ENCODE measurements around the gene TLE4. TPM values are rescaled to one million over a fixed set of nuclear protein-coding genes. Genes with fewer than 3 reads are reported as not detected.
"Not testable (repeated sequence)": the region's sequence is repeated elsewhere in the genome, so short reads cannot be mapped to it uniquely, and the experiment has no call there.

TLE4 gene
- total and polyA plus RNA-seq, 2 donors (not counting 1 experiment from before 2014, with no cell fraction given) = 34.7 to 57.3 TPM

DNA sequence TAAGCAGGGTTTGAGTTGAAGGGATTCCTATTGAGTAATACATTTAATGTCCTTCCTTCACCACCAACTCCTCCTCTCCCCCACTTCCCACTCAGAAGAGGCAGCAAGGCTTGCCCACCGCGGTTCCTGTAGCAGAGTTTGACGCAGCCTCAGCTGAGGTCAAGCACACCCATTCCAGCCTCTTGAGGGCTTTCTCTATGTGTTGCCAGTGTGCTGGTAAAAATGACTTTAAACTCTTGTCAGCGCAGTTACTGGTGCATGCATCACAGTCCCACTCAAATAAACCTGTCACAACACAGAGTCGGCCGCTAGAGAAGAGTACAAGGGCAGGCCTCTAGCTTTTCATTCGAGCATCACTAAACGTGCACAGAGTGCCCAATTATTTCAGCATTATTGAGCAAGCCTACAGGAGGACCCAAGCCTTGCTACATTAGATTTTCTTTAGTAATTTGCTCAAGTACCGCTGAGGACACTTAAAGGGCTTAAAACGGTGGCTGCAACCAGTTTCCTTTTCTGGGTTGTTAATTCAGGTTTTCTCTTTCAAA lies 79.6 kb downstream of the TLE4 start:
- Histone ChIP-seq H3K36me3 (replicated peaks in 1 of 2; ENCODE audit: control extremely low read depth in 1 of 2, control insufficient read depth in 1 of 2, extremely low read depth in 1 of 2, insufficient read depth in 2 of 2, low read length in 1 of 2) (peaks cover 0 to 20% of the 10 kb centered on the region in 2 experiments), H3K79me2 (ENCODE audit: control insufficient read depth, insufficient read depth, low read length) (no peaks in the 10 kb centered on the region), H4K20me1 (ENCODE audit: control insufficient read depth, insufficient read depth, low read length, poor library complexity, severe bottlenecking) (no peaks in the 10 kb centered on the region), H3K9ac (ENCODE audit: low read length) (no peak overlapping the region), H3K4me3 (ENCODE audit: control extremely low read depth in 1 of 5, extremely low read depth in 1 of 5, insufficient read depth in 1 of 5, low read depth in 2 of 5, low read length in 4 of 5) (no peak overlapping the region), H3K4me2 (replicated peaks; ENCODE audit: low read depth, low read length, poor library complexity, severe bottlenecking) (no peak overlapping the region), H3K9me3 (ENCODE audit: control extremely low read depth in 1 of 3, control insufficient read depth in 2 of 3, insufficient read depth in 1 of 3, low read length in 2 of 3) (no peaks in the 10 kb centered on the region), H3K27ac (ENCODE audit: low read length in 2 of 2) (no peak overlapping the region), H3K27me3 (replicated peaks in 1 of 4; ENCODE audit: control extremely low read depth in 1 of 4, control insufficient read depth in 3 of 4, insufficient read depth in 4 of 4, low read length in 3 of 4) (no peaks in the 10 kb centered on the region), H3K4me1 (ENCODE audit: control insufficient read depth in 2 of 2, insufficient read depth in 2 of 2, low read length in 2 of 2) (no peaks in the 10 kb centered on the region), H2AFZ (ENCODE audit: insufficient read depth, low read depth, low read length, poor library complexity, severe bottlenecking) (no peak overlapping the region)
- 97% methylated on average over 4 of the region's 10 CpGs for WGBS (ENCODE audit: insufficient coverage)
- no peak overlapping the region for H3K4me3 Mint-ChIP-seq
- DNase-seq (no peak), ATAC-seq (ENCODE audit: low read depth) (no peak)
- no peaks in the 10 kb centered on the region for H3K27me3 Mint-ChIP-seq
- intact Hi-C loops (cut with micrococcal nuclease) = no loop called here
- peaks cover 10% of the 10 kb centered on the region for H3K4me1 Mint-ChIP-seq
- H3K9me3 Mint-ChIP-seq (ENCODE audit: insufficient read depth) = no peaks in the 10 kb centered on the region
- TF ChIP-seq EZH2 (IDR thresholded peaks at IDR 0.05; ENCODE audit: borderline replicate concordance, insufficient read depth, low read depth, low read length, poor library complexity, severe bottlenecking) = no peak
- TF ChIP-seq, protein P1, sequence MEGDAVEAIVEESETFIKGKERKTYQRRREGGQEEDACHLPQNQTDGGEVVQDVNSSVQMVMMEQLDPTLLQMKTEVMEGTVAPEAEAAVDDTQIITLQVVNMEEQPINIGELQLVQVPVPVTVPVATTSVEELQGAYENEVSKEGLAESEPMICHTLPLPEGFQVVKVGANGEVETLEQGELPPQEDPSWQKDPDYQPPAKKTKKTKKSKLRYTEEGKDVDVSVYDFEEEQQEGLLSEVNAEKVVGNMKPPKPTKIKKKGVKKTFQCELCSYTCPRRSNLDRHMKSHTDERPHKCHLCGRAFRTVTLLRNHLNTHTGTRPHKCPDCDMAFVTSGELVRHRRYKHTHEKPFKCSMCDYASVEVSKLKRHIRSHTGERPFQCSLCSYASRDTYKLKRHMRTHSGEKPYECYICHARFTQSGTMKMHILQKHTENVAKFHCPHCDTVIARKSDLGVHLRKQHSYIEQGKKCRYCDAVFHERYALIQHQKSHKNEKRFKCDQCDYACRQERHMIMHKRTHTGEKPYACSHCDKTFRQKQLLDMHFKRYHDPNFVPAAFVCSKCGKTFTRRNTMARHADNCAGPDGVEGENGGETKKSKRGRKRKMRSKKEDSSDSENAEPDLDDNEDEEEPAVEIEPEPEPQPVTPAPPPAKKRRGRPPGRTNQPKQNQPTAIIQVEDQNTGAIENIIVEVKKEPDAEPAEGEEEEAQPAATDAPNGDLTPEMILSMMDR (IDR thresholded peaks at IDR 0.05) = no peak
- no peak overlapping the region for H3K27ac Mint-ChIP-seq
- POLR2A ChIA-PET = no interaction called here
- CTCF ChIA-PET = no interaction called here

DNA sequence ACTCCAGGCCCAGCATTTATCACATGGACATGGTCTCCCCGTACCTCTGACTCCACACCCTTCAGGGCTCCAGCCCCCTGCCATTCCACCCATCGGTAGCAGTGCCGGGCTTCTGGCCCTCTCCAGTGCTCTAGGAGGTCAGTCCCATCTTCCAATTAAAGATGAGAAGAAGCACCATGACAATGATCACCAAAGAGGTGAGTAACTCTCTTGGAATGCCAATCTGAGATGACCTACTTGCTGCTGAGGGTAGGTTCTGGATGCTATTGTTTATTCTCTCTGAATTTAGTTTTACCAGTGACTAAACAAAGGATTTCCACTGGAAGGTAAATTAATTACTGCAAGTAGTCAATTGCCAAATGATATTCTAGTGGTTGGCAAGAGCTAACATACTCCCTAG lies 80.8 kb downstream of the TLE4 start:
- Histone ChIP-seq H3K27me3 (replicated peaks in 1 of 4; ENCODE audit: control extremely low read depth in 1 of 4, control insufficient read depth in 3 of 4, insufficient read depth in 4 of 4, low read length in 3 of 4) (no peaks in the 10 kb centered on the region), H3K4me3 (ENCODE audit: control extremely low read depth in 1 of 5, extremely low read depth in 1 of 5, insufficient read depth in 1 of 5, low read depth in 2 of 5, low read length in 4 of 5) (no peak overlapping the region), H3K9me3 (ENCODE audit: control extremely low read depth in 1 of 3, control insufficient read depth in 2 of 3, insufficient read depth in 1 of 3, low read length in 2 of 3) (no peaks in the 10 kb centered on the region), H3K36me3 (replicated peaks in 1 of 2; ENCODE audit: control extremely low read depth in 1 of 2, control insufficient read depth in 1 of 2, extremely low read depth in 1 of 2, insufficient read depth in 2 of 2, low read length in 1 of 2) (peaks cover 0 to 20% of the 10 kb centered on the region in 2 experiments), H3K4me1 (ENCODE audit: control insufficient read depth in 2 of 2, insufficient read depth in 2 of 2, low read length in 2 of 2) (no peaks in the 10 kb centered on the region), H2AFZ (ENCODE audit: insufficient read depth, low read depth, low read length, poor library complexity, severe bottlenecking) (no peak overlapping the region), H3K79me2 (ENCODE audit: control insufficient read depth, insufficient read depth, low read length) (no peaks in the 10 kb centered on the region), H3K4me2 (replicated peaks; ENCODE audit: low read depth, low read length, poor library complexity, severe bottlenecking) (no peak overlapping the region), H3K9ac (ENCODE audit: low read length) (no peak overlapping the region), H4K20me1 (ENCODE audit: control insufficient read depth, insufficient read depth, low read length, poor library complexity, severe bottlenecking) (no peaks in the 10 kb centered on the region), H3K27ac (ENCODE audit: low read length in 2 of 2) (no peak overlapping the region)
- TF ChIP-seq EZH2 (IDR thresholded peaks at IDR 0.05; ENCODE audit: borderline replicate concordance, insufficient read depth, low read depth, low read length, poor library complexity, severe bottlenecking) = no peak
- ChIA-PET CTCF (no interaction called here), POLR2A (no interaction called here)
- DNase-seq (no peak), ATAC-seq (ENCODE audit: low read depth) (no peak)
- H3K9me3 Mint-ChIP-seq (ENCODE audit: insufficient read depth) = no peaks in the 10 kb centered on the region
- no peak overlapping the region for H3K27ac Mint-ChIP-seq
- H3K27me3 Mint-ChIP-seq = no peaks in the 10 kb centered on the region
- intact Hi-C loops (cut with micrococcal nuclease) = no loop called here
- no peak overlapping the region for H3K4me3 Mint-ChIP-seq
- H3K4me1 Mint-ChIP-seq = peaks cover 10% of the 10 kb centered on the region
- WGBS (ENCODE audit: insufficient coverage) = no CpG with 5 or more reads among the region's 3 CpGs

DNA sequence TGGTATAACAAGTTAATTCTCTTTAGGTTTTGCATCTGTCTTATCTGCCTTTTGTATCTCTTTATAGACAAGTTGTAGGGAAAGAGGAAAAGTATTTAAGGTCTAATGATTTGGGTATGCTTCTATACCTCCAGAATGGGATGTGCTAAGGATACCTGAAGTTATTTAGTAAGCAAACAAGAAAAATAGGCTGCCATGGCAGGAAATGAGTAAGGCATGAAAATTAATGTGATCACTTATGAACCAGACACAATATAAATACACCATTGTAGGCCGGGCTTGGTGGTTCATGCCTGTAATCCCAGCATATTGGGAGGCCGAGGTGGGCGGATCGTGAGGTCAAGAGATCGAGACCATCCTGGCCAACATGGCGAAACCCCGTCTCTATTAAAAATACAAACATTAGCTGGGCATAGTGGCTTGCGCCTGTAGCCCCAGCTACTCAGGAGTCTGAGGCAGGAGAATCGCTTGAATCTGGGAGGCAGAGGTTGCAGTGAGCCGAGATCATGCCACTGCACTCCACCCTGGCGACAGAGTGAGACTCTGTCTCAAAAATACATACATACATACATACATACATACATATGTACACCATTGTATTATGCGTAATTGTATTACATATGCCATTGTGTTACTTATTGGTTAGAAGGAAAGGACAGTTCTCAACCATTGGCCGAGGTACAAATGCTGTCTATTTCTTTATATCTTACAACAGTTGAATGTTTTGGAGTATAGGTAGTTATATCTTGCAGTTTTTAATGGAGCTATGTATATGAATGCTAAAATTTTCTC lies 83.0 kb downstream of the TLE4 start:
- CTCF ChIA-PET; H3K27me3 Mint-ChIP-seq; H3K4me3 ChIP-seq (ENCODE audit: control extremely low read depth in 1 of 5, extremely low read depth in 1 of 5, insufficient read depth in 1 of 5, low read depth in 2 of 5, low read length in 4 of 5); H3K27ac Mint-ChIP-seq; H3K27me3 ChIP-seq (replicated peaks in 1 of 4; ENCODE audit: control extremely low read depth in 1 of 4, control insufficient read depth in 3 of 4, insufficient read depth in 4 of 4, low read length in 3 of 4); ATAC-seq (ENCODE audit: low read depth); POLR2A ChIA-PET; H3K27ac ChIP-seq (ENCODE audit: low read length in 2 of 2); DNase-seq; H3K9me3 Mint-ChIP-seq (ENCODE audit: insufficient read depth); H2AFZ ChIP-seq (ENCODE audit: insufficient read depth, low read depth, low read length, poor library complexity, severe bottlenecking); H3K4me2 ChIP-seq (replicated peaks; ENCODE audit: low read depth, low read length, poor library complexity, severe bottlenecking); H3K9me3 ChIP-seq (ENCODE audit: control extremely low read depth in 1 of 3, control insufficient read depth in 2 of 3, insufficient read depth in 1 of 3, low read length in 2 of 3); H3K79me2 ChIP-seq (ENCODE audit: control insufficient read depth, insufficient read depth, low read length); intact Hi-C loops (cut with micrococcal nuclease); H3K4me1 Mint-ChIP-seq; H3K4me1 ChIP-seq (ENCODE audit: control insufficient read depth in 2 of 2, insufficient read depth in 2 of 2, low read length in 2 of 2); H3K9ac ChIP-seq (ENCODE audit: low read length); H3K4me3 Mint-ChIP-seq; H4K20me1 ChIP-seq (ENCODE audit: control insufficient read depth, insufficient read depth, low read length, poor library complexity, severe bottlenecking): not testable (repeated sequence)
- peaks cover 0 to 20% of the 10 kb centered on the region in 2 experiments for H3K36me3 ChIP-seq (replicated peaks in 1 of 2; ENCODE audit: control extremely low read depth in 1 of 2, control insufficient read depth in 1 of 2, extremely low read depth in 1 of 2, insufficient read depth in 2 of 2, low read length in 1 of 2)
- WGBS (ENCODE audit: insufficient coverage) = 99% methylated on average over 9 of the region's 13 CpGs

Data from B cell (primary cell).